T-cell (primary cell): Measurements from ENCODE around the gene RGS3. TPM values are rescaled to one million over a fixed set of nuclear protein-coding genes. Genes with fewer than 3 reads are reported as not detected.

Experiments used
- ATAC-seq, 4 experiments: fragments of 200-7000 bp in 3 of 4; fragments of 150-1000 bp in 1 of 4; cut with Tn5 transposase; replicated peaks in 1 of 4; 1 replicate in 3 of 4; 2 replicates in 1 of 4; pipeline ENCODE4 v1.10.0; 2021; ENCODE audit warnings: moderate library complexity in 3 of 4, mild to moderate bottlenecking in 2 of 4, moderate number of reproducible peaks in 1 of 4
- CTCF ChIA-PET, 2 donors: fragments of 300-600 bp; sonication (Branson Sonifier 250); formaldehyde crosslinking; loops; one replicate each; lab custom pipeline; 2022; ENCODE audit warnings: antibody characterized with exemption in 2 of 2; lab: Charles Lee
- POLR2A ChIA-PET, 2 donors: fragments of 300-600 bp; sonication (Branson Sonifier 250); formaldehyde crosslinking; loops; one replicate each; lab custom pipeline; 2022; ENCODE audit warnings: antibody characterized with exemption in 2 of 2; lab: Charles Lee
- DNase-seq, 35 experiments: peaks; one replicate each; pipeline versions ENCODE4 v3.0.0 to v3.0.0-alpha.2; 2013 to 2023
- H3K27ac ChIP-seq: one replicate; pipeline ENCODE4 v1.5.1; 2013; ENCODE audit warnings: low read length
- H3K27me3 ChIP-seq, 2 experiments: replicated peaks in 1 of 2; 1 replicate in 1 of 2; 2 replicates in 1 of 2; pipeline versions ENCODE4 v1.6.1 to v1.7.0; 2013; ENCODE audit warnings: low read length in 1 of 2, mixed read lengths in 1 of 2; ENCODE audit not compliant: control insufficient read depth in 2 of 2, insufficient read depth in 2 of 2; ENCODE audit errors: extremely low read depth in 1 of 2
- H3K36me3 ChIP-seq, 2 donors: 1 replicate in 1 of 2; 2 replicates in 1 of 2; pipeline versions ENCODE4 v1.6.1 to v1.7.0; 2013; ENCODE audit warnings: low read length in 1 of 2; ENCODE audit not compliant: control insufficient read depth in 2 of 2, insufficient read depth in 1 of 2; ENCODE audit errors: extremely low read depth in 1 of 2
- H3K4me1 ChIP-seq, 2 experiments: 1 replicate in 1 of 2; 2 replicates in 1 of 2; pipeline versions ENCODE4 v1.6.1 to v1.7.0; 2013; ENCODE audit warnings: low read length in 2 of 2, mixed read lengths in 1 of 2; ENCODE audit not compliant: insufficient read depth in 2 of 2, control insufficient read depth in 1 of 2; ENCODE audit errors: extremely low read depth in 1 of 2
- H3K4me3 ChIP-seq, 2 donors: 1 replicate in 1 of 2; 2 replicates in 1 of 2; pipeline versions ENCODE4 v1.5.1 to v1.7.0; 2013; ENCODE audit warnings: mild to moderate bottlenecking in 2 of 2, low read length in 1 of 2, moderate library complexity in 1 of 2; ENCODE audit not compliant: control insufficient read depth in 1 of 2; ENCODE audit errors: extremely low read depth in 1 of 2
- H3K9me3 ChIP-seq: 2 replicates; pipeline ENCODE4 v1.7.0; 2013
- H3K27ac Mint-ChIP-seq, 2 donors: one replicate each; pipeline ENCODE4 v1.8.0; 2020 to 2021; ENCODE audit warnings: mild to moderate bottlenecking in 2 of 2, mixed read lengths in 2 of 2
- H3K27me3 Mint-ChIP-seq, 2 donors: one replicate each; pipeline ENCODE4 v1.8.0; 2021 to 2022; ENCODE audit warnings: mixed read lengths in 2 of 2
- H3K36me3 Mint-ChIP-seq: one replicate; pipeline ENCODE4 v1.8.0; 2021; ENCODE audit warnings: mixed read lengths
- H3K4me1 Mint-ChIP-seq, 3 donors: one replicate each; pipeline ENCODE4 v1.8.0; 2020 to 2022; ENCODE audit warnings: mixed read lengths in 3 of 3, mild to moderate bottlenecking in 1 of 3
- H3K4me3 Mint-ChIP-seq, 3 donors: one replicate each; pipeline ENCODE4 v1.8.0; 2020 to 2022; ENCODE audit warnings: mild to moderate bottlenecking in 3 of 3, mixed read lengths in 3 of 3, moderate library complexity in 3 of 3
- H3K9me3 Mint-ChIP-seq, 3 donors: one replicate each; pipeline ENCODE4 v1.8.0; 2020 to 2022; ENCODE audit warnings: mixed read lengths in 3 of 3
- WGBS: methylation state at CpG from one replicate; pipeline ENCODE4 v1.1.5; 2013; ENCODE audit warnings: missing lambda C conversion rate; ENCODE audit not compliant: insufficient coverage; 5-methylcytosine and 5-hydroxymethylcytosine counted together
- total RNA-seq, 35 experiments: library from RNA in 6 of 35; stranded (reverse) in 6 of 35; fragments of 120-200 nt in 1 of 35; gene quantifications; one replicate each; pipeline versions ENCODE4 v1.2.1 to v1.2.4 and lab custom pipeline; 2013 to 2026

The RGS3 gene
- total RNA-seq (10 to 100 TPM; 15.9 to 36.5 (median 24.9) TPM), total RNA-seq (lab: John Stamatoyannopoulos, UW) (15.7 to 80.7 (median 23.9) reads per million in 29 experiments)
- 52.5 TPM for total RNA-seq (2013)

GRCh38 chr9:113463418-113464285, at the start of gene RGS3:
Gene RGS3 (plus strand): TSS chr9:113463727. CDS start chr9:113463803, 76 bp downstream.
- no peaks in the 10 kb centered on the region for H3K27me3 ChIP-seq
- 94% methylated on average over 49 of the region's 55 CpGs for WGBS
- no peaks in the 10 kb centered on the region for H3K4me1 ChIP-seq
- H3K27ac Mint-ChIP-seq, result peak within 1 kb of the TSS in 1 of 2 donors; percentile 13
- peak within 1 kb of the TSS in 1 of 3 donors; percentile 7 for H3K4me3 Mint-ChIP-seq
- no peak within 1 kb of the TSS for H3K4me3 ChIP-seq
- ATAC-seq (peak in 1 of 4 experiments; percentile 55), DNase-seq (peak in 1 of 35 experiments; percentile 4)
- no peaks in the 10 kb centered on the region for H3K27me3 Mint-ChIP-seq
- H3K36me3 Mint-ChIP-seq, result peaks cover 5% of the 10 kb centered on the region
- H3K9me3 ChIP-seq, result no peaks in the 10 kb centered on the region
- peaks cover 0 to 2% (median 0%) of the 10 kb centered on the region in 3 donors for H3K4me1 Mint-ChIP-seq
- ChIA-PET CTCF (interaction anchor here in 1 of 2 donors (0.6 kb wide), 1 partner anchor 18 kb away, joined by 3 read pairs; no protein-coding TSS in a partner anchor), POLR2A (no interaction called here)
- no peak within 1 kb of the TSS for H3K27ac ChIP-seq
- H3K36me3 ChIP-seq, result no peaks in the 10 kb centered on the region
- H3K9me3 Mint-ChIP-seq, result peaks cover 0 to 8% (median 0%) of the 10 kb centered on the region in 3 donors

GRCh38 chr9:113416149-113416721, 47.3 kb upstream of the RGS3 start:
- H3K4me3 Mint-ChIP-seq, result no peak overlapping the region
- DNase-seq, result peak in 1 of 35 experiments; percentile 5
- Histone ChIP-seq H3K36me3 (no peaks in the 10 kb centered on the region), H3K9me3 (no peaks in the 10 kb centered on the region), H3K4me3 (no peak overlapping the region), H3K4me1 (peaks cover 0 to 7% of the 10 kb centered on the region in 2 experiments), H3K27ac (no peak overlapping the region), H3K27me3 (no peaks in the 10 kb centered on the region)
- H3K36me3 Mint-ChIP-seq, result no peaks in the 10 kb centered on the region
- ChIA-PET POLR2A (no interaction called here), CTCF (interaction anchor here (0.7 kb wide), 2 partner anchors 49 to 173 kb away, joined by 3 to 4 read pairs; no protein-coding TSS in a partner anchor)
- H3K27me3 Mint-ChIP-seq, result no peaks in the 10 kb centered on the region
- H3K27ac Mint-ChIP-seq, result no peak overlapping the region
- ATAC-seq, result no peak
- H3K9me3 Mint-ChIP-seq, result no peaks in the 10 kb centered on the region
- 61% methylated on average over 3 of the region's 3 CpGs for WGBS
- peaks cover 0 to 1% (median 0%) of the 10 kb centered on the region in 3 donors for H3K4me1 Mint-ChIP-seq

- Mint-ChIP-seq H3K27me3 (no peaks in the 10 kb centered on the region), H3K36me3 (no peaks in the 10 kb centered on the region), H3K9me3 (no peaks in the 10 kb centered on the region), H3K4me1 (no peaks in the 10 kb centered on the region), H3K4me3 (no peak overlapping the region), H3K27ac (no peak overlapping the region)
- no peak overlapping the region for H3K4me3 ChIP-seq
- DNase-seq, result peak in 1 of 35 experiments; percentile 33
- no peaks in the 10 kb centered on the region for H3K27me3 ChIP-seq
- no peaks in the 10 kb centered on the region for H3K4me1 ChIP-seq
- H3K9me3 ChIP-seq, result no peaks in the 10 kb centered on the region
- no peaks in the 10 kb centered on the region for H3K36me3 ChIP-seq
- ATAC-seq, result no peak
- WGBS, result 68% methylated on average over 2 of the region's 4 CpGs
- no peak overlapping the region for H3K27ac ChIP-seq
- ChIA-PET CTCF (no interaction called here), POLR2A (no interaction called here)
Measured at GRCh38 chr9:113417370-113417769, 46.2 kb upstream of the RGS3 start.

GRCh38 chr9:113421726-113422125, 41.8 kb upstream of the RGS3 start:
- H3K27ac Mint-ChIP-seq, result no peak overlapping the region
- ATAC-seq, result no peak
- CTCF ChIA-PET, result interaction anchor here (0.5 to 0.7 kb wide), 2 partner anchors 25 to 231 kb away, joined by 3 read pairs; no protein-coding TSS in a partner anchor

GRCh38 chr9:113425072-113425471, 38.5 kb upstream of the RGS3 start:
- ATAC-seq, result no peak
- Mint-ChIP-seq H3K4me3 (no peak overlapping the region), H3K9me3 (no peaks in the 10 kb centered on the region), H3K27me3 (peaks cover 8 to 9% of the 10 kb centered on the region in 2 donors), H3K4me1 (no peaks in the 10 kb centered on the region), H3K36me3 (no peaks in the 10 kb centered on the region), H3K27ac (no peak overlapping the region)
- H3K27ac ChIP-seq, result no peak overlapping the region
- H3K27me3 ChIP-seq, result no peaks in the 10 kb centered on the region
- H3K36me3 ChIP-seq, result no peaks in the 10 kb centered on the region
- 44% methylated on average over 1 of the region's 2 CpGs for WGBS
- POLR2A ChIA-PET, result no interaction called here
- H3K4me1 ChIP-seq, result no peaks in the 10 kb centered on the region
- no peak for DNase-seq
- CTCF ChIA-PET, result no interaction called here
- H3K9me3 ChIP-seq, result no peaks in the 10 kb centered on the region
- H3K4me3 ChIP-seq, result no peak overlapping the region

More at GRCh38 chr9:113421726-113422125, 41.8 kb upstream of the RGS3 start:
- Mint-ChIP-seq H3K27me3 (peaks cover 8 to 9% of the 10 kb centered on the region in 2 donors), H3K9me3 (no peaks in the 10 kb centered on the region), H3K36me3 (no peaks in the 10 kb centered on the region), H3K4me1 (no peaks in the 10 kb centered on the region), H3K4me3 (no peak overlapping the region)
- Histone ChIP-seq H3K36me3 (no peaks in the 10 kb centered on the region), H3K27me3 (no peaks in the 10 kb centered on the region), H3K4me1 (no peaks in the 10 kb centered on the region), H3K4me3 (no peak overlapping the region), H3K9me3 (no peaks in the 10 kb centered on the region), H3K27ac (no peak overlapping the region)
- no CpG with 5 or more reads among the region's 3 CpGs for WGBS
- DNase-seq, result no peak
- POLR2A ChIA-PET, result no interaction called here

- ChIA-PET POLR2A (interaction anchor here in 1 of 2 donors (0.6 kb wide), 1 partner anchor 108 kb away, joined by 7 read pairs; no protein-coding TSS in a partner anchor), CTCF (interaction anchor here (0.6 to 0.7 kb wide), 3 partner anchors 28 to 232 kb away, joined by 3 to 5 read pairs (median 4); no protein-coding TSS in a partner anchor)
- Mint-ChIP-seq H3K27ac (no peak overlapping the region), H3K36me3 (no peaks in the 10 kb centered on the region), H3K9me3 (no peaks in the 10 kb centered on the region), H3K27me3 (peaks cover 8 to 9% of the 10 kb centered on the region in 2 donors), H3K4me3 (no peak overlapping the region), H3K4me1 (no peaks in the 10 kb centered on the region)
- Histone ChIP-seq H3K4me1 (no peaks in the 10 kb centered on the region), H3K36me3 (no peaks in the 10 kb centered on the region), H3K4me3 (no peak overlapping the region), H3K9me3 (no peaks in the 10 kb centered on the region), H3K27me3 (no peaks in the 10 kb centered on the region), H3K27ac (no peak overlapping the region)
- no CpG with 5 or more reads among the region's 1 CpG for WGBS
- DNase-seq (no peak), ATAC-seq (no peak)
Measured at GRCh38 chr9:113426701-113427100, 36.8 kb upstream of the RGS3 start.
